ENCODE data around the gene STXBP3.

DNA sequence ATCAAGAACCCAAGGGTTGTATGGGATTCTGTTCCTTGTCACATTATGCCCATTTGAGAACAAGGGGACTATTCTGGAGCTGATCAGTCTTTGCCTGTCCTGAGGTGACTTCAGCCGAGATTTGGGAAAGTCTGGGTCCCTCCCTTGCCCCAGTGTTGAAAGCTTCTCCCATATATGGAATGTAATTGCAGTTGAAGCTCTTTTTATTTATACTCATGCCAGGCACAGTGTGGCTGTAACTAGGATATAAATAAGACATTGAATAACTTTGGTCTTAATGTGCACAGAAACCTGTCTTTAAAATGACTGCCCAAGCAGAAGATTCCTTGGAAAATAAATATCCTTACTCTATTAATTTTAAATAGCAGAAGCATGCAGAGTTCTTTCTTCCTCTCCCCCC is 95.2 kb downstream of the STXBP3 start:
- TF ChIP-seq, protein P1, sequence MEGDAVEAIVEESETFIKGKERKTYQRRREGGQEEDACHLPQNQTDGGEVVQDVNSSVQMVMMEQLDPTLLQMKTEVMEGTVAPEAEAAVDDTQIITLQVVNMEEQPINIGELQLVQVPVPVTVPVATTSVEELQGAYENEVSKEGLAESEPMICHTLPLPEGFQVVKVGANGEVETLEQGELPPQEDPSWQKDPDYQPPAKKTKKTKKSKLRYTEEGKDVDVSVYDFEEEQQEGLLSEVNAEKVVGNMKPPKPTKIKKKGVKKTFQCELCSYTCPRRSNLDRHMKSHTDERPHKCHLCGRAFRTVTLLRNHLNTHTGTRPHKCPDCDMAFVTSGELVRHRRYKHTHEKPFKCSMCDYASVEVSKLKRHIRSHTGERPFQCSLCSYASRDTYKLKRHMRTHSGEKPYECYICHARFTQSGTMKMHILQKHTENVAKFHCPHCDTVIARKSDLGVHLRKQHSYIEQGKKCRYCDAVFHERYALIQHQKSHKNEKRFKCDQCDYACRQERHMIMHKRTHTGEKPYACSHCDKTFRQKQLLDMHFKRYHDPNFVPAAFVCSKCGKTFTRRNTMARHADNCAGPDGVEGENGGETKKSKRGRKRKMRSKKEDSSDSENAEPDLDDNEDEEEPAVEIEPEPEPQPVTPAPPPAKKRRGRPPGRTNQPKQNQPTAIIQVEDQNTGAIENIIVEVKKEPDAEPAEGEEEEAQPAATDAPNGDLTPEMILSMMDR (conservative IDR thresholded peaks at IDR 0.05; ENCODE audit: low read depth, low read length): no peak
- TF ChIP-seq EZH2 (IDR thresholded peaks at IDR 0.05; ENCODE audit: borderline replicate concordance, low read depth, low read length, poor library complexity, severe bottlenecking): no peak

Data from A673 (cell line).